Ureter (tissue), 1 donor: ENCODE data around the gene DRC7. TPM values are rescaled to one million over a fixed set of nuclear protein-coding genes. Genes with fewer than 3 reads are reported as not detected.

ENCODE experiments used
- DNase-seq: peaks from one replicate; pipeline ENCODE4 v3.0.0-alpha.2; 2020; ENCODE audit warnings: low spot score
- total RNA-seq: library from RNA; stranded (reverse); gene quantifications from one replicate; pipeline ENCODE4 v1.2.4, GENCODE V29; 2023
- donor health status: DM: yes; HTN: yes; CAD: no.

DRC7 gene
- total RNA-seq, 1 donor from 2014 or later: 0.49 TPM

GRCh38 chr16:57781349-57781740 lies 86.7 kb downstream of the DRC7 start:
- DNase-seq: no peak

Other genes with a start within 250 kb of the DRC7 start
- gene CIAPIN1, start 247.4 kb upstream of the DRC7 start, total RNA-seq: 53.2 TPM
- 66.6 TPM for gene COQ9, start 247.3 kb upstream of the DRC7 start, total RNA-seq
- gene POLR2C, start 232.1 kb upstream of the DRC7 start, total RNA-seq: 57.3 TPM
- gene DOK4, start 208.3 kb upstream of the DRC7 start, total RNA-seq: 12.5 TPM
- 4.6 TPM for gene CCDC102A, start 158.2 kb upstream of the DRC7 start, total RNA-seq
- 0.75 TPM for gene ADGRG5, start 152.2 kb upstream of the DRC7 start, total RNA-seq
- gene ADGRG1, start 66.2 kb upstream of the DRC7 start, total RNA-seq: 201 TPM
- 2.2 TPM for gene ADGRG3, start 26.5 kb upstream of the DRC7 start, total RNA-seq
- 19.0 TPM for gene KATNB1, start 41.0 kb downstream of the DRC7 start, total RNA-seq
- 117 TPM for gene KIFC3, start 107.7 kb downstream of the DRC7 start, total RNA-seq